Neural progenitor cell (in vitro differentiated cells): ENCODE measurements around the gene VGLL3. TPM values are rescaled to one million over a fixed set of nuclear protein-coding genes. Genes with fewer than 3 reads are reported as not detected.

Experiments used
- DNase-seq: peaks from one replicate; pipeline ENCODE4 v3.0.0-alpha.2; 2016; ENCODE audit warnings: low spot score
- H2AFZ ChIP-seq: fragments of 200-600 bp; sonication (generic); replicated peaks from 2 replicates; pipeline ENCODE4 v1.6.1; 2016; ENCODE audit warnings: antibody characterized with exemption
- H3F3A ChIP-seq: fragments of 200-600 bp; sonication (generic); 2 replicates; pipeline ENCODE4 v1.6.1; 2016; ENCODE audit warnings: antibody characterized with exemption, low read depth
- H3K27ac ChIP-seq: fragments of 200-600 bp; sonication (generic); 2 replicates; pipeline ENCODE4 v1.5.1; 2016; ENCODE audit warnings: mild to moderate bottlenecking
- H3K27me3 ChIP-seq: fragments of 200-600 bp; sonication (generic); 2 replicates; pipeline ENCODE4 v1.6.1; 2016; ENCODE audit warnings: mild to moderate bottlenecking, moderate library complexity
- H3K36me3 ChIP-seq: fragments of 200-600 bp; sonication (generic); 2 replicates; pipeline ENCODE4 v1.5.1; 2016
- H3K4me1 ChIP-seq: fragments of 200-600 bp; sonication (generic); 2 replicates; pipeline ENCODE4 v1.6.1; 2016; ENCODE audit warnings: mixed run types
- H3K4me2 ChIP-seq: fragments of 200-600 bp; sonication (generic); 2 replicates; pipeline ENCODE4 v1.6.1; 2016
- H3K4me3 ChIP-seq: fragments of 200-600 bp; sonication (generic); 2 replicates; pipeline ENCODE4 v1.5.1; 2016
- H3K79me2 ChIP-seq: fragments of 200-600 bp; sonication (generic); 2 replicates; pipeline ENCODE4 v1.6.1; 2016; ENCODE audit warnings: low read depth
- H3K9ac ChIP-seq: fragments of 200-600 bp; sonication (generic); 2 replicates; pipeline ENCODE4 v1.6.1; 2016
- H3K9me3 ChIP-seq: fragments of 200-600 bp; sonication (generic); 2 replicates; pipeline ENCODE4 v1.5.1; 2016; ENCODE audit warnings: low read depth
- H4K20me1 ChIP-seq: fragments of 200-600 bp; sonication (generic); 2 replicates; pipeline ENCODE4 v1.6.1; 2016; ENCODE audit warnings: low read depth
- H3K27ac Mint-ChIP-seq: 3 replicates; pipeline ENCODE4 v1.8.0; 2021; ENCODE audit warnings: mixed read lengths
- H3K27me3 Mint-ChIP-seq: 2 replicates; pipeline ENCODE4 v1.8.0; 2022; ENCODE audit warnings: low read depth, mild to moderate bottlenecking, inconsistent platforms, moderate library complexity, mixed read lengths; ENCODE audit not compliant: insufficient read depth
- H3K36me3 Mint-ChIP-seq: 3 replicates; pipeline ENCODE4 v1.8.0; 2021; ENCODE audit warnings: mixed read lengths
- H3K4me1 Mint-ChIP-seq: 3 replicates; pipeline ENCODE4 v1.8.0; 2021; ENCODE audit warnings: mixed read lengths
- H3K4me3 Mint-ChIP-seq: 3 replicates; pipeline ENCODE4 v1.8.0; 2021; ENCODE audit warnings: mild to moderate bottlenecking, moderate library complexity, mixed read lengths
- H3K9me3 Mint-ChIP-seq: 3 replicates; pipeline ENCODE4 v1.8.0; 2020; ENCODE audit warnings: mixed read lengths
- CTCF ChIP-seq: fragments of 200-600 bp; sonication (generic); IDR thresholded peaks from 2 replicates; pipeline ENCODE4 v1.5.1; 2017; ENCODE audit warnings: antibody characterized with exemption, mild to moderate bottlenecking
- EZH2 ChIP-seq: fragments of 200-600 bp; sonication (generic); IDR thresholded peaks from 2 replicates; pipeline ENCODE4 v1.6.1; 2017; ENCODE audit warnings: antibody characterized with exemption, mild to moderate bottlenecking, moderate library complexity
- EZH2phosphoT487 ChIP-seq: fragments of 200-600 bp; sonication (generic); IDR thresholded peaks from 2 replicates; pipeline ENCODE4 v1.6.1; 2017; ENCODE audit warnings: antibody characterized with exemption
- total RNA-seq: library from RNA; depleted of rRNA; stranded (reverse); fragments of >200 nt; gene quantifications from 2 replicates; pipeline ENCODE4 v1.2.3, GENCODE V29; 2015; ENCODE audit warnings: low replicate concordance

VGLL3 gene
- total RNA-seq, 1 donor from 2014 or later, result 1.8 TPM

DNA sequence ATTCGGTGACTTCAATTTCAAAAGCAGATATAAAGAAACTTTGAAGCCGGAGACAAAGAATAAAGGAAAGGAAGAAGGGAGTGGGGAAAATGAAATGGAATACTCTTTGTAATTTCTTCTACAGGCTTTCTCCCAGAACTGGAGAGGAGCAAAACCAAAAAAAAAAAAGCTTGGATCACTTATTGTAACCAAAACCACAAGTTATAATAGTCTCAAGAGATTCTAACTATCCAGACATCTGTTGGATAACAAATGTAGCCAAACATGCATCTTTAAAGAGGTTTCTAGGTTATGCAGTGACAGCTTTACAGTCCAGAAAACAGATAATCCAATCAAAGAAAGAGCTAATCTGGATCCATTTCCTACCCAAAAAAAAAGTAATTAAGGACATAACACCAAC, 36.2 kb downstream of the VGLL3 start:
- Mint-ChIP-seq H3K36me3 (no peaks in the 10 kb centered on the region), H3K9me3 (no peaks in the 10 kb centered on the region), H3K4me1 (no peaks in the 10 kb centered on the region), H3K27ac (no peak overlapping the region), H3K4me3 (no peak overlapping the region), H3K27me3 (no peaks in the 10 kb centered on the region)
- H3K4me3 ChIP-seq, result no peak overlapping the region
- H3F3A ChIP-seq, result no peaks in the 10 kb centered on the region
- H3K9ac ChIP-seq, result no peak overlapping the region
- H4K20me1 ChIP-seq, result no peaks in the 10 kb centered on the region
- no peak overlapping the region for H2AFZ ChIP-seq
- no peaks in the 10 kb centered on the region for H3K4me1 ChIP-seq
- no peak for DNase-seq
- H3K27me3 ChIP-seq, result no peaks in the 10 kb centered on the region
- H3K9me3 ChIP-seq, result no peaks in the 10 kb centered on the region
- TF ChIP-seq EZH2phosphoT487, result no peak
- TF ChIP-seq CTCF, result no peak
- no peak for TF ChIP-seq EZH2
- no peak overlapping the region for H3K27ac ChIP-seq
- no peaks in the 10 kb centered on the region for H3K79me2 ChIP-seq
- no peaks in the 10 kb centered on the region for H3K36me3 ChIP-seq
- no peak overlapping the region for H3K4me2 ChIP-seq

DNA sequence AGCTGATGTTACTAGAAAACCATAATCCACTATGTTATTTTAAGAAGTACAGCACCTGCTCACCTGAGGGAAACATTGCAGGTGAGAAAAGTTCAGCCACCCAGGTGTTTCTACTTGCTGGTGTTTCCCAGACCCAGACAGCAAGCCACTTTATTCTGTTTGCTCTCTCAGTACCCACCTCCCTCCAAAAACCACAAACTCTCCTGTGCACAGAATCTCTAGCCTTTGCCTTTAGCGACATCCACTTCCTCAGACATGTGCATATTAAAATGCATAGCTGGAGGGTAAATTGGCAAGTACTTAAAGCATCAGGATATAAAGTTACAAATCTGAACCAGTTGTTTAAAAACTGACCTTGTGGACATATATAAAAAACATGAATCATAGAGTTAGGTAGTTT, 36.7 kb downstream of the VGLL3 start:
- no peak overlapping the region for H3K4me2 ChIP-seq

GRCh38 chr3:86951322-86951721, 39.6 kb downstream of the VGLL3 start:
- no peak overlapping the region for H3K27ac ChIP-seq
- no peaks in the 10 kb centered on the region for H4K20me1 ChIP-seq
- no peak overlapping the region for H2AFZ ChIP-seq
- no peak overlapping the region for H3K4me2 ChIP-seq
- H3K79me2 ChIP-seq, result no peaks in the 10 kb centered on the region
- H3K4me3 ChIP-seq, result no peak overlapping the region
- no peaks in the 10 kb centered on the region for H3K27me3 ChIP-seq
- no peak overlapping the region for H3K27ac Mint-ChIP-seq
- no peak overlapping the region for H3K4me3 Mint-ChIP-seq
- H3K9me3 ChIP-seq, result no peaks in the 10 kb centered on the region
- no peak for DNase-seq
- H3K36me3 ChIP-seq, result no peaks in the 10 kb centered on the region
- H3K9me3 Mint-ChIP-seq, result no peaks in the 10 kb centered on the region
- no peaks in the 10 kb centered on the region for H3K36me3 Mint-ChIP-seq
- H3K9ac ChIP-seq, result no peak overlapping the region
- no peaks in the 10 kb centered on the region for H3K27me3 Mint-ChIP-seq
- TF ChIP-seq EZH2 (no peak), CTCF (no peak), EZH2phosphoT487 (no peak)
- H3K4me1 Mint-ChIP-seq, result no peaks in the 10 kb centered on the region
- H3K4me1 ChIP-seq, result no peaks in the 10 kb centered on the region
- H3F3A ChIP-seq, result no peaks in the 10 kb centered on the region

More for the DNA sequence above, 36.7 kb downstream of the VGLL3 start:
- no peaks in the 10 kb centered on the region for H4K20me1 ChIP-seq
- no peaks in the 10 kb centered on the region for H3K79me2 ChIP-seq
- no peak overlapping the region for H3K4me3 ChIP-seq
- no peaks in the 10 kb centered on the region for H3K9me3 ChIP-seq
- Mint-ChIP-seq H3K27me3 (no peaks in the 10 kb centered on the region), H3K4me1 (no peaks in the 10 kb centered on the region), H3K4me3 (no peak overlapping the region), H3K9me3 (no peaks in the 10 kb centered on the region), H3K27ac (no peak overlapping the region), H3K36me3 (no peaks in the 10 kb centered on the region)
- no peak for TF ChIP-seq EZH2phosphoT487
- no peaks in the 10 kb centered on the region for H3K4me1 ChIP-seq
- H3K9ac ChIP-seq, result no peak overlapping the region
- H3K27ac ChIP-seq, result no peak overlapping the region
- H3K27me3 ChIP-seq, result no peaks in the 10 kb centered on the region
- H3F3A ChIP-seq, result no peaks in the 10 kb centered on the region
- DNase-seq, result no peak
- no peaks in the 10 kb centered on the region for H3K36me3 ChIP-seq
- H2AFZ ChIP-seq, result no peak overlapping the region

GRCh38 chr3:86950717-86951116, 40.2 kb downstream of the VGLL3 start:
- no peaks in the 10 kb centered on the region for H4K20me1 ChIP-seq
- H3K36me3 ChIP-seq, result no peaks in the 10 kb centered on the region
- H3K27ac Mint-ChIP-seq, result no peak overlapping the region
- H3K9me3 ChIP-seq, result no peaks in the 10 kb centered on the region
- H3K79me2 ChIP-seq, result no peaks in the 10 kb centered on the region
- H3K4me1 Mint-ChIP-seq, result no peaks in the 10 kb centered on the region
- no peaks in the 10 kb centered on the region for H3F3A ChIP-seq
- H3K27ac ChIP-seq, result no peak overlapping the region
- no peaks in the 10 kb centered on the region for H3K9me3 Mint-ChIP-seq
- TF ChIP-seq EZH2phosphoT487 (no peak), CTCF (no peak), EZH2 (no peak)
- H3K4me2 ChIP-seq, result no peak overlapping the region
- no peak for DNase-seq
- H2AFZ ChIP-seq, result no peak overlapping the region
- H3K36me3 Mint-ChIP-seq, result no peaks in the 10 kb centered on the region
- no peaks in the 10 kb centered on the region for H3K4me1 ChIP-seq
- H3K27me3 Mint-ChIP-seq, result no peaks in the 10 kb centered on the region
- H3K9ac ChIP-seq, result no peak overlapping the region
- H3K27me3 ChIP-seq, result no peaks in the 10 kb centered on the region
- no peak overlapping the region for H3K4me3 Mint-ChIP-seq
- H3K4me3 ChIP-seq, result no peak overlapping the region
